Measurements from ENCODE around the gene SCPEP1. TPM values are rescaled to one million over a fixed set of nuclear protein-coding genes. Genes with fewer than 3 reads are reported as not detected.

Gene SCPEP1
- total RNA-seq, 6 experiments from 2014 or later: 37.4 to 42.5 (median 39.7) TPM

DNA sequence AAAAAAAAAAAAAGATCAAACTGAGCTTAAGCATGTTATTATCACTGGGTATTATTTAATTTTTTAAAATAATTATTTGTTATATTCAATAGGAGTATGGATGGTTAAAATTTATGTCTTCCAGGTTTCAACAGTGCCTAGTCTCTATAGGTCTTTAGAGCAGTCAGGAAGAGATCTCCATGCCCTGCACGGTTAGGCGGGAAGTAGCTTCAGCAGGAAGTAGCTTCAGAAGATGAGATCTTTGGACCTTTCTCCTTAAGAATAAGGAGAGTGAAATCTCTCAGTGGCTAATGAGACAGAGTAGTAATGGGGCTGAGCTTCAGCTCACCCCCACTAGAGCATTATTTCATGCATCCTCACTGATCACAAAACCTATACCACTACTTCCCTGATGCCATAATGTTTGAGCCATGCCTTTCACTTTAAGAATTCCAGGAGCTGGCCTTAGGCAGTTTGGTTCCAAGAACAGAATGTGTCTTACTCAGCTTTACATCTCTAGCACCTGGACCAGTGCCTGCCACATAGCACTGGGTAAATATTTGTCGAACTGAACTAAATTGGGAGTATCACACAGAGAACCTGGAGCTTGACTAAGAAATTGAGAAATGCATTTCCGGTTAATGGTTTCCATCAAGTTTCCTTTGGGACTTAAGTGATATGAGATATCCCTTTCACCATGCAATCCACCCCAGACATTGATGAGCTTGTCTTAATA is 43.5 kb downstream of the SCPEP1 start:
- DNase-seq: no peak
- H3K4me1 Mint-ChIP-seq (ENCODE audit: low read depth): peaks cover 7% of the 10 kb centered on the region
- H3K4me3 Mint-ChIP-seq: no peak overlapping the region
- peaks cover 6% of the 10 kb centered on the region for H3K9me3 Mint-ChIP-seq
- no peak overlapping the region for H3K27ac Mint-ChIP-seq
- H3K36me3 Mint-ChIP-seq (ENCODE audit: low read depth): no peaks in the 10 kb centered on the region
- peaks cover 26% of the 10 kb centered on the region for H3K27me3 Mint-ChIP-seq (ENCODE audit: insufficient read depth)
- TF ChIP-seq, protein P1, sequence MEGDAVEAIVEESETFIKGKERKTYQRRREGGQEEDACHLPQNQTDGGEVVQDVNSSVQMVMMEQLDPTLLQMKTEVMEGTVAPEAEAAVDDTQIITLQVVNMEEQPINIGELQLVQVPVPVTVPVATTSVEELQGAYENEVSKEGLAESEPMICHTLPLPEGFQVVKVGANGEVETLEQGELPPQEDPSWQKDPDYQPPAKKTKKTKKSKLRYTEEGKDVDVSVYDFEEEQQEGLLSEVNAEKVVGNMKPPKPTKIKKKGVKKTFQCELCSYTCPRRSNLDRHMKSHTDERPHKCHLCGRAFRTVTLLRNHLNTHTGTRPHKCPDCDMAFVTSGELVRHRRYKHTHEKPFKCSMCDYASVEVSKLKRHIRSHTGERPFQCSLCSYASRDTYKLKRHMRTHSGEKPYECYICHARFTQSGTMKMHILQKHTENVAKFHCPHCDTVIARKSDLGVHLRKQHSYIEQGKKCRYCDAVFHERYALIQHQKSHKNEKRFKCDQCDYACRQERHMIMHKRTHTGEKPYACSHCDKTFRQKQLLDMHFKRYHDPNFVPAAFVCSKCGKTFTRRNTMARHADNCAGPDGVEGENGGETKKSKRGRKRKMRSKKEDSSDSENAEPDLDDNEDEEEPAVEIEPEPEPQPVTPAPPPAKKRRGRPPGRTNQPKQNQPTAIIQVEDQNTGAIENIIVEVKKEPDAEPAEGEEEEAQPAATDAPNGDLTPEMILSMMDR (IDR thresholded peaks at IDR 0.05): no peak

DNA sequence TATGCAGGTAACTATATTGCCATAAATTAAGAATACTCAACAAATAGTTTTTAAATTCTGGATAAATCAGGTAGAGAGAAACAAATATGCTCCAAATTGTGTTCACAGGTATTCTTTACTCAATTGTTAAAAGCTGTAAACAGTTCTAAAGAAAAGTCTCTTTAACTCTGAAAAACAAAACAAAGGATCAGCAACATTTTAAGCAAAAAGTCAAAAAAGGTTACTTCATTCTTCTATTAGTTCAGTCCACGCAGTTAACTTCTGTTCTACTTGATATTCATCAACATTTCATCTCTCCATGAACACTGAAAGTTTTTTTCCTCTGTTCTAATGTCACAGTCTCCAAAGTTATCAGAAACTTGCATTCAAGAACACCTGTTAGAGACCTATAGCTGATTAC is 47.9 kb downstream of the SCPEP1 start:
- Mint-ChIP-seq H3K27me3 (ENCODE audit: insufficient read depth) (peaks cover 11% of the 10 kb centered on the region; the same call in 1 of the 2 replicates), H3K27ac (no peak overlapping the region), H3K36me3 (ENCODE audit: low read depth) (peaks cover 5% of the 10 kb centered on the region; the same call in 1 of the 2 replicates), H3K4me1 (ENCODE audit: low read depth) (no peaks in the 10 kb centered on the region), H3K4me3 (no peak overlapping the region), H3K9me3 (peaks cover 29% of the 10 kb centered on the region)
- DNase-seq: no peak
- TF ChIP-seq, protein P1 (IDR thresholded peaks at IDR 0.05): no peak

DNA sequence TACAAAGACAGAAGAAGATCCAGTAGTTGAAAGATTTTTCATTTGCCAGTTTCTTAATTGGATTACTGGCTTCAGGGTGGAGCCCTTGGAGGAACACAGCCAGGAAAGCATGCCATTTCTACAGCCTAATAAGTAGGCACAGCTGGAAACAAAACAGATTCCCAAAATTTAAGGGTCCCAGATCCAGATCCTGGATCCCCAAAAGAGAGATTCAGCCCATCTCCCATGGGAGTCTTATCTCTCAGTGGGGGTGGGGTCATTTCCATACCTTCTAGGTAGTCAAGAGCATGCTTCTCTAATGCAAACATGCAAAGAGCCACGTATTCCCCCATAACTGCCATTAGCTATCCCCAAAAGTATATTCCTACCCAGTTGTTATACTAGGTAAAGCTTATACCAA is 49.9 kb downstream of the SCPEP1 start:
- no peak overlapping the region for H3K27ac Mint-ChIP-seq
- no peak for DNase-seq
- peaks cover 7% of the 10 kb centered on the region; the same call in 1 of the 2 replicates for H3K27me3 Mint-ChIP-seq (ENCODE audit: insufficient read depth)
- peaks cover 5% of the 10 kb centered on the region; the same call in 1 of the 2 replicates for H3K36me3 Mint-ChIP-seq (ENCODE audit: low read depth)
- no peak overlapping the region for H3K4me3 Mint-ChIP-seq
- TF ChIP-seq, protein P1 (IDR thresholded peaks at IDR 0.05): no peak
- H3K4me1 Mint-ChIP-seq (ENCODE audit: low read depth): no peaks in the 10 kb centered on the region
- peaks cover 29% of the 10 kb centered on the region for H3K9me3 Mint-ChIP-seq

DNA sequence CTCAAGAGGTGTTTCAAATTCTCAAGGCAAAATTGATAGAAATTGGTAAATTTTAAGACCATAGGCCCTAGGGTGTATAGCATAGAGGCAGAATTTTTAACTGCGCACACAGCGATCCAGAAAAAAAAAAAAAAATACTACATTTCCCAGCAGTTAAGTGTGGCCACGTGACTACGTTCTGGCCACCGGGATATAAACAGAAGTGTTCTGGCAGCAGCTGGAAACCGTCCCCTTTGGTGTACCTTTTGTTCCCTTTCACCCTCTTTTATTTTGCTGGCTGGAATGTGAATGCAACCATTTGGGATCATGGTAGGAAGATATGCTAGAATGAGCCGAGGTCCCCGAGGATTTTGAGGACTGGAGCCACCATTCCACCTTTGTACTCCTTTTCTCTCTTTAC is 54.4 kb downstream of the SCPEP1 start:
- no peak overlapping the region for H3K4me3 Mint-ChIP-seq
- no peak for DNase-seq
- H3K4me1 Mint-ChIP-seq (ENCODE audit: low read depth): no peaks in the 10 kb centered on the region
- H3K9me3 Mint-ChIP-seq: peaks cover 18% of the 10 kb centered on the region
- H3K27ac Mint-ChIP-seq: no peak overlapping the region
- peaks cover 5% of the 10 kb centered on the region; the same call in 1 of the 2 replicates for H3K36me3 Mint-ChIP-seq (ENCODE audit: low read depth)
- H3K27me3 Mint-ChIP-seq (ENCODE audit: insufficient read depth): peaks cover 14% of the 10 kb centered on the region
- TF ChIP-seq, protein P1 (IDR thresholded peaks at IDR 0.05): no peak

DNA sequence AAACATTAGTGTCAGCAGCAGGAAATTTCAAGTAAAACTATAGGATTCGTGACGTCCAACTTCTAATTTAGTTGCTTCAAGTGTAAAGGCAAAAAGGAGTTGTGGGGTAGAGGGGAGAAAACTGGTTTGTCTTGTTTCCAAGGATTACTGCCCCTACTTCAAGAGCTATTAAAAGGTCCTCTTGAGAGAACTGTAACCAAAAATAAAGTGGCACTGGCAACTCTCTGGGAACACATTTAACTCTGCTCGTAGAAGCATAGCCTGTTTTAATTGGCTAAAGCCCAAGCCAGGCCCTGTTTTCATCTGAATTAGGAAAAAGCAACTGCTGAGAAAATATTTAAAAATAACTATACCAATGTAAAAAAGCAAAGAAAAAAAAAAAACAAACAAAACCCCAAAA is 55.4 kb downstream of the SCPEP1 start:
- peaks cover 13% of the 10 kb centered on the region for H3K27me3 Mint-ChIP-seq (ENCODE audit: insufficient read depth)
- no peaks in the 10 kb centered on the region for H3K4me1 Mint-ChIP-seq (ENCODE audit: low read depth)
- DNase-seq: no peak
- TF ChIP-seq, protein P1 (IDR thresholded peaks at IDR 0.05): no peak
- H3K36me3 Mint-ChIP-seq (ENCODE audit: low read depth): peaks cover 3% of the 10 kb centered on the region; the same call in 1 of the 2 replicates
- no peak overlapping the region for H3K27ac Mint-ChIP-seq
- no peak overlapping the region for H3K4me3 Mint-ChIP-seq
- H3K9me3 Mint-ChIP-seq: peaks cover 10% of the 10 kb centered on the region

All from HFFc6 (cell line).